Stimulated activated CD4-positive, alpha-beta T cell treated with anti-CD3 and anti-CD28 coated beads, Interleukin-4, amount 100 ng/mL, for 4 hours (primary cell): ENCODE results near the gene PDE4C.

Experiments used
- DNase-seq, 2 experiments: peaks; one replicate each; pipeline ENCODE4 v3.0.0-alpha.2; 2020

Gene PDE4C

GRCh38 chr19:18196511-18196845 lies 29.8 kb downstream of the PDE4C start:
- DNase-seq, result no peak

DNA sequence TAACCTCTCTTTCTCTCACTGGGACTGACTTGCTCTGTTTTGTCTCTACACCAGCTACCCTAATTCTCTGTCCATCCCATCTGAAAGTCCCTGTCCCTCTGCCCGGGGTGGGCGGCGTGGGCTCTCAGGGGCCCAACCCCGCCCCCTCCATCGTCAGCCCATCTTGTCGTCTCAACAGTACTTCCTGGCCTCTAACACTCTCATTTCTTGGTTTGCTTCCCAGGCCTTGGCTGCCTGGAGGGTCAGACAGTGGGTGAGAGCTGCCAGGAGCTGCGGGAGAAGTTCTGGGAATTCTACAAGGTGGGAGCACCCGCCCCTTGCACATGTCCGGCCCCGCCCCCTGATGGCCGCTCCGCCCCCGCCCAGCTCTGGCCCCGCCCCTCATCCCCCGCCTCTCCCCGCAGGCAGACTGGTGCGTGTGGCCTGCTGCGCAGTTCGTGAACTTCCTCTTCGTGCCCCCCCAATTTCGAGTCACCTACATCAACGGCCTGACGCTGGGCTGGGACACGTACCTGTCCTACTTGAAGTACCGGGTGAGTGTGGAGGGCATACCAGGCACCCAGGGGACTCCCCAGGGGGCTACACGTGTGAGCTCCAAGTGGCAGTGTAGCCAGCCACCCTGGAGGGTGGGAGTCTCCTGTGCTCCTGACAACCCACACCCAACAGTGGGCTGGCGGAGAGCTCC lies 31.5 kb downstream of the PDE4C start:
- DNase-seq, result peak; percentile 29 to 40

DNA sequence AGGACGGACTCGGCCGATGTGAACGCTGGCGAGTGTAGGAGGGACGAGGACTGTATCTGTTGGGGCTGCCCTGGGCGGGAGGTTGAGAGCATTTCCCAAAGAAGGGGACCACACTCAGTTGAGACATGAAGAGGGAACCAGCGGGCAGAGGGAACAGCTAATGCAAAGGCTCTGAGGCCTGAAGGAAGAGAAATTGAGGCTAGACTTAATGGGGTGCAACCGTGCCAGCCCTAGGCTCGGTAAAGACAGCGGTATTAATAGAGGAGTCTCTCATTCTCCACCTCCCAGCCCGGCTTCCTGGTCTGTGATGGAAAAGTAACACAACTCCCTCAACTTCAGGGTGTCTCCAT lies 32.1 kb downstream of the PDE4C start:
- no peak for DNase-seq

- no peak for DNase-seq
Measured at GRCh38 chr19:18193388-18194180, 32.7 kb downstream of the PDE4C start.

- peak; percentile 95 to 99 for DNase-seq
Measured at GRCh38 chr19:18192673-18193387, 33.4 kb downstream of the PDE4C start, which contains the start of gene MPV17L2. Gene MPV17L2, plus strand, starts transcription at chr19:18193218. Its CDS starts 64 bp downstream, at chr19:18193282.

DNA sequence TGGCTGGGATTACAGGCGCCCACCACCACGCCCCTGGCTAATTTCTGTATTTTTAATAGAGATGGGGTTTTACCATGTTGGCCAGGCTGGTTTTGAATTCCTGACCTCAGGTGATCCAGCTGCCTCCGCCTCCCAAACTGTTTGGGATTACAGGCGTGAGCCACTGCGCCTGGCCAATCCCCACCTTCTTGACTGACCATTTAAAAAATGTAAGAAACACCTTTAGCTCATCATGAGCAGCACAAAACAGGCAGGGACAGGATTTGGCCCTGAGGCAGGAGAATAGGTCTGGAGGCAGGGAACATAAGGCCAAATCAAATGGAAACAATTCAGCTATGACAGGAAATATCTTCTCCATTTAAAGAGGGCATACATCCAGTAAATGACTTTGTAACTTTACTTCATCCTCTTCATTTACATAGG lies 34.6 kb downstream of the PDE4C start:
- no peak for DNase-seq

DNA sequence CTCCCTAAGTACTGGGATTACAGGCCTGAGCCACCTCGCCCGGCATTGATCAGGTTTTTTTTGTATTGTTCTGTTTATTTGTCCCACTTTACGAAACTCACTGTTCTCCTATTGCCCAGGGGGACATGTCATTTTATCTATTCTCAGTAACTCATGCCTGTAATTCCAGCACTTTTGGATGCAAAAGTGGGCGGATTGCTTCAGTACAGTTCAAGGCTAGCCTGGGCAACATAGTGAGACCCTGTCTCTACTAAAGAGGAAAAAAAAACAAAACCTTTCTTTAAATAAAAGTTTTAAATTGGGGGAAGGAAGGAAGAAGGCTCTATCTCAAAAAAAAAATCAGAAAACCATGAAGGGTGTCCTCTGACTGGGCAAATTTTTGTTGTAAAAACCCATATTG lies 36.0 kb downstream of the PDE4C start:
- DNase-seq, result no peak

GRCh38 chr19:18185538-18185937 lies 40.7 kb downstream of the PDE4C start:
- no peak for DNase-seq

GRCh38 chr19:18183529-18183928 lies 42.7 kb downstream of the PDE4C start:
- DNase-seq, result no peak

GRCh38 chr19:18179957-18180356 lies 46.3 kb downstream of the PDE4C start:
- DNase-seq, result no peak

- DNase-seq, result no peak
Measured at GRCh38 chr19:18176367-18177310, 49.6 kb downstream of the PDE4C start.

- DNase-seq, result no peak
Measured at GRCh38 chr19:18174983-18175382, 51.3 kb downstream of the PDE4C start.
